Fibroblast of the aortic adventitia (primary cell): ENCODE results near the gene DRAP1. TPM values are rescaled to one million over a fixed set of nuclear protein-coding genes. Genes with fewer than 3 reads are reported as not detected.

Experiments used
- DNase-seq: peaks from one replicate; pipeline ENCODE4 v3.0.0-alpha.2; 2010; ENCODE audit warnings: low read depth
- H3K4me3 ChIP-seq: 2 replicates; pipeline ENCODE4 v1.5.1; 2011; ENCODE audit warnings: low read depth, mild to moderate bottlenecking, control low read depth, low read length, moderate library complexity
- total RNA-seq: library from RNA; depleted of rRNA; stranded (reverse); fragments of >200 nt; gene quantifications from 2 replicates; pipeline ENCODE4 v1.2.3, GENCODE V29; 2012; ENCODE audit warnings: low replicate concordance
- TF ChIP-seq, protein P1 (sequence below): IDR thresholded peaks from 2 replicates; pipeline ENCODE4 v1.5.1; 2011; ENCODE audit warnings: mild to moderate bottlenecking, low read length, control low read depth, inconsistent platforms; ENCODE audit not compliant: insufficient read depth

DRAP1 gene
- total RNA-seq, 1 donor, result 317 TPM

DNA sequence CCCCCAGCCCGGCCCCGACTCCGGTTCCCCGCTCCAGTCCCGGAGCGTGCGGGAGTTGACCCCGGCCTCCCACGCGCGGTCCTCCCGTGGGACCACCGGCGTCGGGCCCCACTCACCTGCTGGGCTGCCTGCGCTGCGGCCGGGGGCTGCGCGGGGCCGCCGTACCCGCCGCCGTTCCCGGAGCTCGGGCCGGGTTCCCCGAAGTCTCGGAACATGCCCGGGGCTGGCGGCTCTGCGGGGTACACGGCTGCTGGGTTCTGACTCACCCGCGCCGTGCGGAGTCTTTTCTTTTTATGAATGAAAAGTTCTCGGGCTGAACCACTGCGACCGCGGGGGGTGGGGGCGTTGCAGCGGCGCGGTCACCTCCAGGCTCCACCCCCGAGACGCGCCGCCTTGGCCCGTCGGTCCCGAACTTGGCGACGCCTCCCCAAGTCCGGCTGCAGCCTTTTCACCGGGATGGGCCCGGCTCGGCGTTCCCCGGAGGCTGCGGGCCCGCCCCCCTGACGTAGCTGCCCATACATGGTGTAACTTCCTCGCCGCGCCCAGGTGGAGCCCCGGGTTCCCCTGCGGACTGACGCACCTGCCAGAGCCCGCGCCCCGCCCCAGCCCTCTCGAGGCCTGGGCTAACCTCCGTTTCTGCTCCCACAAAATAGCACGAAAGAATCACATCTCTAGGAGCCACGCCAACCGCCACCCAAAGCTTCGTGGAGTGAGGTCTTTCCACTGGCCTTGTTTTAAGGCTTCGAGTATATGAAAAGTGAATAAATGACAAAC, 18.9 kb upstream of the DRAP1 start, which contains the start of gene FOSL1:
FOSL1 (minus strand) TSS at position 264 of the 774 bp plus-strand sequence; CDS start at position 215, 49 bp downstream.
- TF ChIP-seq, protein P1, sequence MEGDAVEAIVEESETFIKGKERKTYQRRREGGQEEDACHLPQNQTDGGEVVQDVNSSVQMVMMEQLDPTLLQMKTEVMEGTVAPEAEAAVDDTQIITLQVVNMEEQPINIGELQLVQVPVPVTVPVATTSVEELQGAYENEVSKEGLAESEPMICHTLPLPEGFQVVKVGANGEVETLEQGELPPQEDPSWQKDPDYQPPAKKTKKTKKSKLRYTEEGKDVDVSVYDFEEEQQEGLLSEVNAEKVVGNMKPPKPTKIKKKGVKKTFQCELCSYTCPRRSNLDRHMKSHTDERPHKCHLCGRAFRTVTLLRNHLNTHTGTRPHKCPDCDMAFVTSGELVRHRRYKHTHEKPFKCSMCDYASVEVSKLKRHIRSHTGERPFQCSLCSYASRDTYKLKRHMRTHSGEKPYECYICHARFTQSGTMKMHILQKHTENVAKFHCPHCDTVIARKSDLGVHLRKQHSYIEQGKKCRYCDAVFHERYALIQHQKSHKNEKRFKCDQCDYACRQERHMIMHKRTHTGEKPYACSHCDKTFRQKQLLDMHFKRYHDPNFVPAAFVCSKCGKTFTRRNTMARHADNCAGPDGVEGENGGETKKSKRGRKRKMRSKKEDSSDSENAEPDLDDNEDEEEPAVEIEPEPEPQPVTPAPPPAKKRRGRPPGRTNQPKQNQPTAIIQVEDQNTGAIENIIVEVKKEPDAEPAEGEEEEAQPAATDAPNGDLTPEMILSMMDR, result no peak
- H3K4me3 ChIP-seq, result peak within 1 kb of the TSS; percentile 87
- peak; percentile 93 for DNase-seq

DNA sequence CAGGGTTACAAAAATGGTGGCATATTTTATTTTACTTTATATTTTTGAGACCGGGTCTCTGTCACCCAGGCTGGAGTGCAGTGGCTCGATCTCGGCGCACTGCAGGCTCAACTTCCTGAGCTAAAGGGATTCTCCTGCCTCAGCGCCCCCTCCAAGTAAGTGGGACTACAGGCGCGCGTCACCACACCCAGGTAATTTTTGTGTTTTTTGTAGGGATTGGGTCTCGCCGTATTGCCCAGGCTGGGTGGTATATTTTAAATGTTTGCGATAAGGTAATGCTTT, 18.4 kb upstream of the DRAP1 start:
- no peak for DNase-seq
- H3K4me3 ChIP-seq, result no peak overlapping the region
- TF ChIP-seq, protein P1, result no peak

DNA sequence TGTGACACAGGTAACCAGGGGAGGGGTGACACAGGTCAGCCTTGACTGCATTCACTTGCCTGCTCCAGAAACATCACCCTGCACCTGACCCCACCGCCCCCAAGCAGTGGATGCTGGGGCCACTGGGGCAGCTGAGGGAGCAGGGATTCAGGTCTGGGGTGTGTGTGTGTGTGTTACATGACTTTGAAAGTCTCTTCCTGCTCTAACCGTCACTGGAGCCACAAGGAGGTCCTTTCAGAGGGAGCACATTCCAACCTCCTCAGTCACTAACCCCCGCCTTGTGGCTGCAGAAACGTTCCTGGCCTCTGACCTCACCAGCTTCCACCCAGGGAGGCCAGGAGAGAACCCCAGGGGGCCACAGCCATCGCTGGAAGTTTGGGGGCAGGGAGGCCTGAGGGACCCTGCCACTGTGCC, 16.2 kb upstream of the DRAP1 start:
- DNase-seq, result peak; percentile 69
- TF ChIP-seq, protein P1, result no peak
- H3K4me3 ChIP-seq, result no peak overlapping the region

DNA sequence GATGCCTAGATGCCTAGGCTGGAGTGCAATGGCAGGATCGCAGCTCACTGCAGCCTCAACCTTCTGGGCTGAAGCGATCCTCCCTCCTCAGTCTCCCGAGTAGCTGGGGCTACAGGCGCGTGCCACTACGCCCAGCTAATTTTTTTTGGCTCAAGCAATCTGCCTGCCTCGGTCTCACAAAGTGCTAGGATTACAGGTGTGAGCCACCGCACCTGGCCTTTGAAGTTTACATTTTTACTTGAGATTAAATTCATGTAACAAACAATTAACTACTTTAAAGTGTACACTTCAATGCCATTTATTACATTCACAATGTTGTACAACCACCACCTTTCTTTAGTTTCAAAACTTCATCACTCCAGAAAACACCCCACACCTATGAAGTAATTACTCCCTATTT, 15.5 kb upstream of the DRAP1 start:
- H3K4me3 ChIP-seq, result no peak overlapping the region
- TF ChIP-seq, protein P1, result no peak
- DNase-seq, result no peak

DNA sequence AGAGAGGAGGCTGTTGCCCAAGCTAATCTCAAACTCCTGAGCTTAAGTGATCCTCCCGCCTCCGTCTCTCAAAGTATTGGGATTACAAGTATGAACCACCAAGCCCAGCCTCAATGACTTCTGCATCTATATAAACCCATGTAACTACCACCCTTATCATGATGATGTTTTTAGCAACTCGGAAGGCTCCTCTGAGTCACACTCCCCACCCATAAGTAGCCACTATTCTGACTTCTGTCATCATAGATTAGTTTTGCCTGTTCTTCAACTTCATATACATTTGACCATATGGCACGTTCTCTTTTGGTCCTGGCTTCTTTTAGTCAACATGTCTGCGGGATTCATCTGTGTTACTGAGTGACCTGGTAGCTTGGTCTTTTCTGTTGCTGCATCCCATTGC, 12.6 kb upstream of the DRAP1 start:
- H3K4me3 ChIP-seq, result no peak overlapping the region
- TF ChIP-seq, protein P1, result no peak
- DNase-seq, result no peak

DNA sequence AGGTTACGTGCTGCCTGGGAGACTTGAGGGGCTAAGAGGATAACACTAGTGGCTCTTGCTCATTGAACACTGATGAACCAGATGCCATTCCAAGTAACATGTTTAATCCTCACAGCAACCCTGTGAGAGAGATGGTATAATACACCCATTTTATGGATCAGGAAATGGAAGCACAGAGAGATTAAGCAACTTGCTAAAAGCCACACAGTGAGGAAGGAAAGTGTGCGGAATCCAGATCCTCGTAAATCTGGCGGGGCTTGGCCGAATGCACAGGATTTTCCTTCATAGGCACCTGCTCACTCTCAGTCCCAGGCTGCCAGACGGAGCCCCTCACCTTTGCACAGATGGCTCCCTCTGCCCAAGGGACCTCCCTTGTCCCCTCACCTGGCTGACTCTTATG, 11.3 kb upstream of the DRAP1 start:
- DNase-seq, result no peak
- H3K4me3 ChIP-seq, result no peak overlapping the region
- TF ChIP-seq, protein P1, result no peak
